PC-3 (cell line): Measurements from ENCODE around the gene CXCL11. TPM values are rescaled to one million over a fixed set of nuclear protein-coding genes. Genes with fewer than 3 reads are reported as not detected.

Experiments
- ATAC-seq: fragments of 200-7000 bp; cut with Tn5 transposase; 2 replicates; pipeline ENCODE4 v1.9.1; 2020; ENCODE audit warnings: mild to moderate bottlenecking, moderate library complexity
- BruUV-seq: library from RNA; stranded (reverse); fragments of 400-500 nt; replicated peaks from 2 replicates; lab custom pipeline; 2021; lab: Mats Ljungman, UMichigan
- CTCF ChIA-PET: fragments of 300-600 bp; sonication (Branson Sonifier 250); formaldehyde crosslinking; loops from one replicate; lab custom pipeline; 2022; ENCODE audit warnings: antibody characterized with exemption; lab: Charles Lee
- POLR2A ChIA-PET: fragments of 300-600 bp; sonication (Branson Sonifier 250); formaldehyde crosslinking; loops from one replicate; lab custom pipeline; 2022; ENCODE audit warnings: antibody characterized with exemption; ENCODE audit not compliant: unreplicated experiment; lab: Charles Lee
- DNase-seq: peaks from one replicate; pipeline ENCODE4 v3.0.0-alpha.2; 2015
- H2AFZ ChIP-seq: fragments of 300-600 bp; sonication (generic); 2 replicates; pipeline ENCODE4 v1.6.0; 2016; ENCODE audit warnings: antibody characterized with exemption, low read length
- H3F3A ChIP-seq: fragments of 300-600 bp; sonication (generic); one replicate; pipeline ENCODE4 v1.6.0; 2017; ENCODE audit warnings: antibody characterized with exemption, low read length, control low read depth, mild to moderate bottlenecking; ENCODE audit not compliant: unreplicated experiment
- H3K27ac ChIP-seq: fragments of 300-600 bp; sonication (generic); 2 replicates; pipeline ENCODE4 v1.5.1; 2016; ENCODE audit warnings: mild to moderate bottlenecking, low read length
- H3K27me3 ChIP-seq: fragments of 300-600 bp; sonication (generic); 2 replicates; pipeline ENCODE4 v1.6.1; 2016; ENCODE audit warnings: low read length, mixed read lengths
- H3K36me3 ChIP-seq: fragments of 300-600 bp; sonication (generic); 2 replicates; pipeline ENCODE4 v1.6.1; 2016; ENCODE audit warnings: low read depth, mixed run types, low read length, mixed read lengths
- H3K4me1 ChIP-seq: fragments of 300-600 bp; sonication (generic); 2 replicates; pipeline ENCODE4 v1.5.1; 2016; ENCODE audit warnings: low read length; ENCODE audit not compliant: insufficient read depth
- H3K4me2 ChIP-seq: fragments of 300-600 bp; sonication (generic); 2 replicates; pipeline ENCODE4 v1.6.0; 2016; ENCODE audit warnings: low read length
- H3K4me3 ChIP-seq: fragments of 300-600 bp; sonication (generic); 2 replicates; pipeline ENCODE4 v1.5.1; 2016; ENCODE audit warnings: mild to moderate bottlenecking, low read length, mixed read lengths
- H3K79me2 ChIP-seq: fragments of 300-600 bp; sonication (generic); 2 replicates; pipeline ENCODE4 v1.6.1; 2017; ENCODE audit warnings: low read length, mixed read lengths
- H3K9ac ChIP-seq: fragments of 300-600 bp; sonication (generic); 2 replicates; pipeline ENCODE4 v1.6.0; 2016; ENCODE audit warnings: mild to moderate bottlenecking, low read length
- H3K9me2 ChIP-seq: fragments of 300-600 bp; sonication (generic); replicated peaks from 2 replicates; pipeline ENCODE4 v1.6.1; 2016; ENCODE audit warnings: mixed run types, low read length, mixed read lengths
- H3K9me3 ChIP-seq: fragments of 300-600 bp; sonication (generic); 2 replicates; pipeline ENCODE4 v1.6.1; 2016; ENCODE audit warnings: low read length, mixed read lengths
- H4K20me1 ChIP-seq: fragments of 300-600 bp; sonication (generic); 2 replicates; pipeline ENCODE4 v1.6.1; 2016; ENCODE audit warnings: low read length, mixed read lengths
- CTCF ChIP-seq: fragments of 300-600 bp; sonication (generic); conservative IDR thresholded peaks from 2 replicates; pipeline ENCODE4 v1.5.1; 2017; ENCODE audit warnings: antibody characterized with exemption, low read depth, mild to moderate bottlenecking, low read length
- EZH2 ChIP-seq: fragments of 300-600 bp; sonication (generic); IDR thresholded peaks from one replicate; pipeline ENCODE4 v1.6.1; 2017; ENCODE audit warnings: antibody characterized with exemption, mild to moderate bottlenecking, low read length; ENCODE audit not compliant: unreplicated experiment
- EZH2phosphoT487 ChIP-seq: fragments of 300-600 bp; sonication (generic); IDR thresholded peaks from 2 replicates; pipeline ENCODE4 v1.6.1; 2018; ENCODE audit warnings: mild to moderate bottlenecking, antibody characterized with exemption, low read length, borderline replicate concordance
- intact Hi-C: fragments of 100-400 bp; cut with micrococcal nuclease; formaldehyde crosslinking; loops from 2 replicates; pipeline ENCODE4 v1.9.0; 2023
- total RNA-seq: library from RNA; depleted of rRNA; stranded (reverse); fragments of >200 nt; gene quantifications from 2 replicates; pipeline ENCODE4 v1.2.3, GENCODE V29; 2014

The CXCL11 gene
- total RNA-seq, 1 experiment from 2014 or later, result not detected

GRCh38 chr4:76010576-76010975 is 25.3 kb downstream of the CXCL11 start:
- Histone ChIP-seq H3K27me3 (no peaks in the 10 kb centered on the region), H3K4me3 (no peak overlapping the region), H3K9ac (no peak overlapping the region), H3K27ac (no peak overlapping the region), H3K9me2 (no peaks in the 10 kb centered on the region), H3K4me1 (peaks cover 32% of the 10 kb centered on the region), H3F3A (no peaks in the 10 kb centered on the region), H3K9me3 (no peaks in the 10 kb centered on the region), H3K79me2 (no peaks in the 10 kb centered on the region), H3K36me3 (no peaks in the 10 kb centered on the region), H2AFZ (no peak overlapping the region), H4K20me1 (no peaks in the 10 kb centered on the region), H3K4me2 (no peak overlapping the region)
- POLR2A ChIA-PET, result no interaction called here
- ATAC-seq (no peak), DNase-seq (no peak)
- CTCF ChIA-PET, result no interaction called here
- BruUV-seq, result no TSS peak
- TF ChIP-seq EZH2 (no peak), CTCF (no peak), EZH2phosphoT487 (no peak)
- intact Hi-C loops, result no loop called here

DNA sequence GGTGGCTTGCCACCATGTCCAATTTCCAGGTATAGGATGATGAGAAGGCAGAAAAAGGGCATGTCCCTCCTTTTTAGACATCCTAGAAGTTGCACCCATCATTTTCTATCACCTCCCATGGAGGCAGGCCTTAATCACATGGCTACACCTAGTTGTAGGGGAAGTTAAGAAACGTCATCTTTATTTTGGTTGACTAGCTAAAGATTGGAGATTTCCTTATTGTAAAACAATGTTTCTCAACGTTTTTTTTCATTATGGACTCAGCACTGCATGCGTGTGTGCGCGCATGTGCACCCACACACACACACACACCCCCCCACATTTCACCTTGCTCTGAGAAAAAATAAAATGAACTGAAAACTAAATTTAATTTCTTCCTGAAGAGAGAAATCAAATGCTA is 26.6 kb downstream of the CXCL11 start:
- ATAC-seq (no peak), DNase-seq (no peak)
- H3K4me3 ChIP-seq, result no peak overlapping the region
- TF ChIP-seq CTCF (no peak), EZH2phosphoT487 (no peak)
- intact Hi-C loops, result no loop called here
- no peaks in the 10 kb centered on the region for H3K27me3 ChIP-seq
- H3K4me1 ChIP-seq, result peaks cover 32% of the 10 kb centered on the region
- H3K9ac ChIP-seq, result no peak overlapping the region
- H4K20me1 ChIP-seq, result no peaks in the 10 kb centered on the region
- no peaks in the 10 kb centered on the region for H3F3A ChIP-seq
- H3K79me2 ChIP-seq, result no peaks in the 10 kb centered on the region
- no peak overlapping the region for H3K27ac ChIP-seq
- no peaks in the 10 kb centered on the region for H3K9me3 ChIP-seq
- no peaks in the 10 kb centered on the region for H3K36me3 ChIP-seq
- ChIA-PET CTCF (interaction anchor here (0.7 kb wide), 1 partner anchor 54 kb away, joined by 3 read pairs; no protein-coding TSS in a partner anchor), POLR2A (no interaction called here)
- BruUV-seq, result no TSS peak
- H2AFZ ChIP-seq, result no peak overlapping the region
- H3K4me2 ChIP-seq, result no peak overlapping the region
- H3K9me2 ChIP-seq, result no peaks in the 10 kb centered on the region

GRCh38 chr4:76007089-76007862 is 28.6 kb downstream of the CXCL11 start, which contains the start of gene CXCL9:
CXCL9 (minus strand) TSS chr4:76007509; CDS start chr4:76007449, 60 bp downstream.
- DNase-seq (peak; percentile 86), ATAC-seq (peak; percentile 81)
- CTCF ChIA-PET, result no interaction called here
- intact Hi-C loops, result no loop called here
- no TSS peak for BruUV-seq
- Histone ChIP-seq H3K4me3 (no peak within 1 kb of the TSS), H3K36me3 (no peaks in the 10 kb centered on the region), H3K27me3 (no peaks in the 10 kb centered on the region), H3K9ac (no peak within 1 kb of the TSS), H3K9me2 (no peaks in the 10 kb centered on the region), H3K9me3 (no peaks in the 10 kb centered on the region), H3K27ac (peak within 1 kb of the TSS; percentile 37), H2AFZ (no peak within 1 kb of the TSS), H4K20me1 (no peaks in the 10 kb centered on the region), H3K4me2 (peak within 1 kb of the TSS; percentile 49), H3K79me2 (no peaks in the 10 kb centered on the region), H3K4me1 (peaks cover 31% of the 10 kb centered on the region), H3F3A (no peaks in the 10 kb centered on the region)
- no peak for TF ChIP-seq EZH2
- TF ChIP-seq CTCF, result no peak
- TF ChIP-seq EZH2phosphoT487, result no peak
- POLR2A ChIA-PET, result no interaction called here
